ENCODE data around the gene CCR1. TPM values are rescaled to one million over a fixed set of nuclear protein-coding genes. Genes with fewer than 3 reads are reported as not detected.
"Not testable (repeated sequence)": the region's sequence is repeated elsewhere in the genome, so short reads cannot be mapped to it uniquely, and the experiment has no call there.

CCR1 gene
- total and polyA plus RNA-seq, 2 of the 4 experiments (the other 2 are of a cell fraction) = not detected

DNA sequence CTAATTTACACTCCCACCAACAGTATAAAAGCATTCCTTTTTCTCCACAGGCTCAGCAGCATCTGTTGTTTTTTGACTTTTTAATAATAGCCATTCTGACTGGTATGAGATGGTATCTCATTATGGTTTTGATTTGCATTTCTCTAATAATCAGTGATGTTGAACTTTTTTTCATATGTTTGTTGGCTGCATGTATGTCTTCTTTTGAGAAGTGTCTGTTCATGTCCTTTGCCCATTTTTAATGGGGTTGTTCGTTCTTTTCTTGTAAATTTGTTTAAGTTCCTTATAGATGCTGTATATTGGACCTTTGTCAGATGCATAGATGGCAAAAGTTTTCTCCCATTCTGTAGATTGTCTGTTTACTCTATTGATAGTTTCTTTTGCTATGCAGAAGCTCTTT, 50.4 kb downstream of the CCR1 start:
- in situ Hi-C loops (cut with MboI; ENCODE audit: low sequenced_read_pairs); H3K4ac ChIP-seq (ENCODE audit: low read depth, low read length): not testable (repeated sequence)

More for the DNA sequence above, 50.4 kb downstream of the CCR1 start:
- H3K27me3 ChIP-seq (ENCODE audit: control insufficient read depth, insufficient read depth, low read length); H3K56ac ChIP-seq (ENCODE audit: extremely low read depth, insufficient read depth, low read length); BruUV-seq (replicated peaks); H2BK120ac ChIP-seq (ENCODE audit: low read depth, low read length); POLR2A ChIA-PET (ENCODE audit: unreplicated experiment); H2BK20ac ChIP-seq (ENCODE audit: low read depth, low read length); H3K4me2 ChIP-seq (ENCODE audit: low read depth, low read length); CTCF ChIA-PET; dilution Hi-C loops (cut with HindIII; ENCODE audit: low sequenced_read_pairs, unreplicated experiment); H4K20me1 ChIP-seq (ENCODE audit: insufficient read depth, low read length); ATAC-seq (ENCODE audit: low read depth); H3K4me3 ChIP-seq (ENCODE audit: insufficient read depth, low read depth, low read length); H3K14ac ChIP-seq (replicated peaks; ENCODE audit: low read depth, low read length); H3K9me1 ChIP-seq (ENCODE audit: insufficient read depth, low read length); H3K27ac ChIP-seq (ENCODE audit: insufficient read depth, low read length); H2BK5ac ChIP-seq (ENCODE audit: low read depth, low read length, poor library complexity, severe bottlenecking); H3K4me1 ChIP-seq (ENCODE audit: control insufficient read depth, insufficient read depth, low read length); H4K5ac ChIP-seq (ENCODE audit: low read depth, low read length); H4K91ac ChIP-seq (ENCODE audit: insufficient read depth, low read depth, low read length); H3K9ac ChIP-seq (ENCODE audit: low read depth, low read length); H3K36me3 ChIP-seq (ENCODE audit: control insufficient read depth, insufficient read depth, low read length); H3K9me3 ChIP-seq (ENCODE audit: control insufficient read depth, insufficient read depth, low read length); DNase-seq; H2AK9ac ChIP-seq (replicated peaks; ENCODE audit: low read depth, low read length, poor library complexity); H3K79me1 ChIP-seq (ENCODE audit: low read depth in 1 of 2, low read length in 2 of 2); H2AK5ac ChIP-seq (ENCODE audit: low read depth, low read length); H4K8ac ChIP-seq (ENCODE audit: low read depth in 2 of 2, low read length in 2 of 2); H3K18ac ChIP-seq (ENCODE audit: low read depth, low read length); H2AFZ ChIP-seq (replicated peaks; ENCODE audit: low read length, poor library complexity); intact Hi-C loops (cut with micrococcal nuclease); H3K23ac ChIP-seq (ENCODE audit: low read depth, low read length); H2BK15ac ChIP-seq (ENCODE audit: low read depth, low read length): not testable (repeated sequence)
- WGBS, 2 experiments (ENCODE audit: extremely low coverage in 2 of 2, insufficient read length in 1 of 2) = no CpG with 5 or more reads among the region's 1 CpG

Data from IMR-90 (cell line).